ENCODE measurements around the gene CYP4F8.
A peak's percentile ranks its signal among the peaks of the same experiment; 100 is the strongest.

The CYP4F8 gene

DNA sequence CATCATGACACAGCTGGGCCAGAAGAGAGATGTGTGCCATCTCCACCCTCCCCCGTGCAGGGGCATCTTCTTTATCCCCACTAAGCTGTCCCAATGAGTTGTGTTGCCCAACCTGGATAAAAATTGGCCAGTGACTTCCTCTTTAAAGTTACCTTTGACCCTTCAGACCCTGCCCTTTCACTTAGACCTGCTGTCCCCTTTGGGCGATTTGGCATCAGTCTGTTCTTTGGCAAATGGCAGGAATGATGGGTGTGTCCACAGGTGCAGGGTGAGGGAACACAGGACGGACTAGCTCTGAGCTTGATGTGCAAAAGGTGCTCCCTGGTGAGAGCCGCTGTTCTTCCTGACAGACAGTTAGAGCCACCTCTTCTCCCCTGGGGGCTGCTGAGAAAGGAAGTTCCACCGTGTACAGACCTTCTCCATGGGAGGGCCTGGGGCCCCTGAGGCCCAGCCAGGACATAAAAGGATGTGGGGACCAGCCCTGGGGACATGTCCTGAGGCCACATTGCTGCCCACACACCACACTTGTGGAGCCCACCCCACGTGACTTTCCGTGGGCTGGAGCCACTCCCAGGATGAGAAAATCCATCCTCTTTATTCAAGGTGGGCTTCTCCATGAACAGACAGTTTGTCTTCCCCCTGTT, 1.7 kb downstream of the CYP4F8 start:
- DNase-seq = no peak

GRCh38 chr19:15618321-15618720, 3.3 kb downstream of the CYP4F8 start:
- DNase-seq = no peak

DNA sequence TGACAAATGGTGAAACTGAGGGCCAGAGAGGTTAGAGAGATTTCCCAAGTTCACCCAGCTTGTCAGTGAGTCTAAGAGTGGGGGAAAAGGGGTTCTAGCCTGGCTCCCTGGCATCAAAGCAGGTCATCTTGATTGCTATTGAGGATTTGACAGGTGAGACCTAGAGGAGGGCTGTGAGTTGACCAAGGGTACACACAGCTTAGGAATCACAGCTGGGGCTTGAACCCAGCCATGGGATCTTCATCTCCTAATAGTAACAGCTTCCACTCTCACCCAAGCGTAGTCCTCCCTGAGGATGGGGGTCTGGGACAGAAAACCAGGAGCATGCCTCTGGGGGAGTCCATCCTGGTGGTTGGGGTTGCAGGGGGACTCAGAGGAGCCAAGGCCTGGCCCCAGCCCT, 6.8 kb downstream of the CYP4F8 start:
- DNase-seq = no peak

GRCh38 chr19:15622991-15623390, 8.0 kb downstream of the CYP4F8 start:
- DNase-seq = no peak

- DNase-seq = no peak
Measured at GRCh38 chr19:15623711-15624318, 8.8 kb downstream of the CYP4F8 start.

DNA sequence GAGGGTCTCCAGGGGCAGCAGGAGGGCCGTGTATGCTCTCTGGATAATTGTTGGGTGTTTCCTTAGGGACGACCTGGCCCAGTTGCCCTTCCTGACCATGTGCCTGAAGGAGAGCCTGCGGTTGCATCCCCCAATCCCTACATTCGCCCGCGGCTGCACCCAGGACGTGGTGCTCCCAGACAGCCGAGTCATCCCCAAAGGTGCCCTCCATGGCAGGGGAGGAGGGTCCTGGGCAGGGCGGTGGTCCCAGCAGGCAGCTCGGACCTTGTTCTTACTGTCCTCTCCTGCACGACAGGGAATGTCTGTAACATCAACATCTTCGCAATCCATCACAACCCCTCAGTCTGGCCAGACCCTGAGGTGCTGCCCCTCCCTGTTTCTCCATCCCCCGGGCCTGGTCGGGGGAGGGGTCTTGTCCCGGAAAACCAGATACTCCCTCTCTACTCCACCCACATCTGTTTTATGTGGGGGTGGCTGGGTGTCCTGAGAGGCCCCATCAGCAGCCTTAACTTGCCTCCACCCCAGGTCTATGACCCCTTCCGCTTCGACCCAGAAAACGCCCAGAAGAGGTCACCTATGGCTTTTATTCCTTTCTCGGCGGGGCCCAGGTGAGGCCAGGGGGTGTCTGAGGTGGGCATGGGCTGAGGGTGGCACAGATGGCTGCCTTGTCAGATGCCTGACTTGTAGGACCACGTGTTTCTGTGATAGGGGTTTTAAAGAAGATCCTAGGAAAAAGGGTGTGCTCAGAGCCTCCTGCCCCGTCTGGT, 13.4 kb downstream of the CYP4F8 start:
- no peak for DNase-seq

DNA sequence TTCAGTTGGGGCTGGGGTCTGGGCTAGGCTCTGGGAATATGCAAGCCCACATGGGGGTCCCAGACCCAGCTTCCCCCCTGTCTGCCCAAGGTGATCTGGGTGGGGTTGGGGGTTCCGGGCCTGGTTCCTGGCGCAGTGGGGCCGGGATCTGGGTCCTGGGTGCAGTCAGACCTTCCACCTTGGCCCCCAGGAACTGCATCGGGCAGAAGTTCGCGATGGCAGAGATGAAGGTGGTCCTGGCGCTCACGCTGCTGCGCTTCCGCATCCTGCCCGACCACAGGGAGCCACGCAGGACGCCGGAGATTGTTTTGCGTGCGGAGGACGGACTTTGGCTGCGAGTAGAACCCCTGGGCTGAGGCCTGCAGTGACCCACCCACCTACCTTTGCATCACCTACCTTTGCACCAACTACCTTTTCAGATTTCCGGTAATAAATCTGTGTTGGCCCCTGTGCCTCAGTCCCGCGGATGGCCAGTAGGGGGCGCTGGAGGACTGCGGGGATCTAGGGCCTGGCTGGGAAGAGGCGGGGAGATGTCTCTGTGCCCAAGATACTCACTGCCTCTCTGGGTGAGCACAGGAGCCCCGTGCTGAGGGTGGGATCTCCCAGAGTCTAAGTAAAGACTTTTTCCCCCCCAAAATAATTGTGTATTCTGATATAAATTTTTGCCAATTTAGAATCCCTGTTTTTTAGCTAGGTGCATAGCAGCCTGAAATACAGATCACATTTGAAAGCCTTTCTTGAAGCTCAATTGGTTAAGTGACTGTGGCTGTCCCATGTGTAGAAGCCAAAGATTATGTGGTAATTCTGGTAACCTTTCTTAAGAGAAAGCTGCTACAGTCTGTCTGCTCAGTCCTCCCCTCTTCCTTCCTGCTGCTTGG, 14.2 kb downstream of the CYP4F8 start:
- DNase-seq = peak; percentile 82

DNA sequence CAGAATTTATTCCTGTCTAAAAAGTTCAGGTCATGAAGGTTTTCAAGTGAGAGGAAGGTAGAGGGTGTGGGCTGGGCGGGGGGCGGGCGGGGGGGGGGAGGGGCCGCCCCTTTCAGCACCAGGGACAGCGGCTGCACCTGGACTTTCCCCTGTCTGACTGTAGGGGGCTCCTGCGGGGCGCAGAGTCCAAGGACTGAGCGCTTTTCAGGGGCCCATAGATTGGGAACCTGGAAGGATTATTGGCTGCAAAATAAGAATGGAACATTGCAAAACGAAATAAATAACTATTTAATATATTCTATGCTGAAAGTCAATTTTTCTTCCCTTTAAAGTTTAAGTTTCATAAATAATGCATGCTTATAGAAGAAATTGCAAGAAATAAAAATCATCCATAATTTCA, 16.8 kb downstream of the CYP4F8 start:
- no peak for DNase-seq

DNA sequence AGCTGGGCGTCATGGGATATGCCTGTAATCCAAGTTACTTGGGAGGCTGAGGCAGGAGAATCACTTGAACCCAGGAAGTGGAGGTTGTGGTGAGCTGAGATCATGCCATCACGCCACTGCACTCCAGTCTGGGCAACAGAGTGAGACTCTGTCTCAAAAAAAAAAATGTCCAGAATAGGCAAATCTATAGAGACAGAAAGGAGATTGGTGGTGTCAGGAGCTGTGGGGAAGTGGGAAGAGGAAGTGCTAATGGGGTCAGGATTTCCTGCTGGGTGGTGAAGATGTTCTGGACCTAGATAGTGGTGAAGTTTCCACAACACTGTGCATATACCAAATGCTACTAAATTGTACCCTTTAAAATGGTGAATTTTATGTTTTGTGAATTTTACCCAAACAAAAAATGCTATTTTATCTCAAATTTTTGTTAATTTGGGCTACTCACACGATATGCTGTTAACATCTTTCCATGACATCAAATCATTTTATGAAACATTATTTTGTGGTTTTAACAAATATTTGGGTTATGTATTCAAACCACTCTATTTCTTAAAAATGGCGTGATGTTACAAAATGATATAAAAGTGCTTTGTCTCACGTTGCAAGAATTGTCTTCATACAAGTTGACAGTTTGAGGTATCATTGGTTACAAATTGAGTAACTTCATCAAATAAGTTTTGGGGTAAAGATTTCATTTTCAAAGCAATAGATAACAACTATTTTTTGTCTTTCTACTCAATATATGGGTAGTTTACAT, 18.2 kb downstream of the CYP4F8 start:
- no peak for DNase-seq

DNA sequence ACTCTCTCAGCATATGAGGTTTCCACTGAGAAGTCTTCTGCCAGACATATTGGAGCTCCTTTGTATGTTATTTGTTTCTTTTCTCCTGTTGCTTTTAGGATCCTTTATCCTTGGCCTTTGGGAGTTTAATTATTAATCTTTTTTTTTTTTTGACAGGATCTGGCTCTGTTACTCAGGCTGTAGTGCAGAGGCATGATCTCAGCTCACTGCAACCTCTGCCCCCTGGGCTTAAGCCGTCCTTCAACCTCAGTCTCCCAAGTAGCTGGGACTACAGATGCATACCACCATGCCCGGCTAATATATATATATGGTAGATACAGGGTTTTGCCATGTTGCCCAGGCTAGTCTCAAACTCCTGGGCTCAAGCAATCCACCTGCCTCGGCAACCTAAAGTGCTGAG, 19.1 kb downstream of the CYP4F8 start:
- DNase-seq = no peak

- no peak for DNase-seq
Measured at GRCh38 chr19:15635016-15635805, 20.2 kb downstream of the CYP4F8 start.

DNA sequence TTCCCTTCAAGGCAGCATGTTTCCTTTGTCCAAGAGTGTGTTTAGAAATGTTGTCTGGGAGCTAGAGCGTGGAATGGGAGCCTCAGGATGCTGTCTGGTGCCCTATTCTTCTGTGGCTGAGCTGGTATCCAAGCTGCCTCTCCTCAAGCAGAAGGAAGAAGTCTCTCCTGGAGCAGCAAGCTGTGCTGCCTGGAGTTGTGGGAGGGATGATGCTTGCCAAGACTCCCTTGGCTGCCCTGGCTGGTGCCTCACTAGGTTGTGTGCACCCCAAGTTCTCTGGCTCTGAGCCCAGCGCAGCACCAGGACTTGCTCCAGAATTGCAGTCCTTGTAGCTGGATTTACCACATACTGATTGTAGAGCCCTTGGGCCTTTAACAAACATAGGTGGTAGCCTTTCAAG, 21.0 kb downstream of the CYP4F8 start:
- no peak for DNase-seq

- no peak for DNase-seq
Measured at GRCh38 chr19:15639596-15639995, 24.6 kb downstream of the CYP4F8 start.

DNA sequence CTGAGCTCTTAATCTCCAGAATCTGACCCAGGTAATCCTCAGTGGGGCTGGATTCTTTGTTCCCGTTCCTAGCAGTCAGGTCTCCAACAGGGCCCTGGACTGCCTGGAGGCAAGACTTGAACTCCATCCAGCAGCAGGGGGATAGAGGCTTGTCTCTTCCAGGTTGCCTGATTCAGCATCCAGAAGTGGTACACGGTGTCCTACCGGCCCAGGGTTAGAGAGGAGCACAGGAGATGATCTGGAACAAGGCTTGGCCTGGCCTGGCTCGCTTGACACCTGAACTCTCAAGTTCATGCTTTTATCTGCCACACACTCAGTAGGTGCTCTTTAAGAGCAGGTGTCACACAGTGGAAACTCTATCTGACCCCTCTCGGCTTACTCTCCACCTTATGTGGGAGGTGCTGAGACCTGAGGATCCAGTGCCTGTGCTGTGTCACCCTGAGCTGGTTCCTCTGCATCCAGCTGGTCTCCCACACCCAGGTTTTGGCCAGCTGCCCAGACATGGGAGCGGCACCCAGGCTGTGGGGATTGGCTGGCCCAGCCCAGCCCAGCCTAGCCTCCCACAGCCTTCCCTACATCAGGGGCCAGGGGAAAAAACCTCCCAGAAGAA, 25.4 kb downstream of the CYP4F8 start, which contains the start of gene CYP4F3:
CYP4F3 (plus strand) TSS at position 604 of the 610 bp plus-strand sequence. CDS start 519 bp downstream, outside the sequence.
- DNase-seq = no peak

DNA sequence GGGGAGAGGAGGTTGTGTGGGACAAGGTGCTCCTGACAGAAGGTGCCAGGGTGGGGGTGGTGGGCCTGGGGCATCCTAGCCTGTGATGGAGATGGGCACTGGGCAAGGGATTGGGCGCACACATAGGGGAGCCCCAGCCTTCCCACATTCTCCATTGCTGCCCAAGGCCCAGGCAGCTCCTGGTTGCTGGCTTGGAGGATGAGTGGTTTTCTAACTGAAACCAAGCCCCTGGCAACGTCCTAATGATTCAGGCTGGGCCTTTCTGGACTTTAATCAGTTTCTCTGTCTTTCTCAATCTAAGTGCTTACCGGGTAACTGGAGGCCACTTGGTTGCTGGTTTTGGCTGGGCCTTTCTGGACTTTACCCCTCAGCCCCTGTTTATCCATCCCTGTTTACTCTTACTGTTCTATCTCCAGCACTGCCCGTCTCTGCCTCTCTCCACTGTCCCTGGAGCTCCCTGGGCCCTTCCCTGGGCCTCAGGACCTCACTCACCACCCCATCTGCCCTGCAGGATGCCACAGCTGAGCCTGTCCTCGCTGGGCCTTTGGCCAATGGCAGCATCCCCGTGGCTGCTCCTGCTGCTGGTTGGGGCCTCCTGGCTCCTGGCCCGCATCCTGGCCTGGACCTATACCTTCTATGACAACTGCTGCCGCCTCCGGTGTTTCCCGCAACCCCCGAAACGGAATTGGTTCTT, 26.0 kb downstream of the CYP4F8 start:
- no peak for DNase-seq

DNA sequence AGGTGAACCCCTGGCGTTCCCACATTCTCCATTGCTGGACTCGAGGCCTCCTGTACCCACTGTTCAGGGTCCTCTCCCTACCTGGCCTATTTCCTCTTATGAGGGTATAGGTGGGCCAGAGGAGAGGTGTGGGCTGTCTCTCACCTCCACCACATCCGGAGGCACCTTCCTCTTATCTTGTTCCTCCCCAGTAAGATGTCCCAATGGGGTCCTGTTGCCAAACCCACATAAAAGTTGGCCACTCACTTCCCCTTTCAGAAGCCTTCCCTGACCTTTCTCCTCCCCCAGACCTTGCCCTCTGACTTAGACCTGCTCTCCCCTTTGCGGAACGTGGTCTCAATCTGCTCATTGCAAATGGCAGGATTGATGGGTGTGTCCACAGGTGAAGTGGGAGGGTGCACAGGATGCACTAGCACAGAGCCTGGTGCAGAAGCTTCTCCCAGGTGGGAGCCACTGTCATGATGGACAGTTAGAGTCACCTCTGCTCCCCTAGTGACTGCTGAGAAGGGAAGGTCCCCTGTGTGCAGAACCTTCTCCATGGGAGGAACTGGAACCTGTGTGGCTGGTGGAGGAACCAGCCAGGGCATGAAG, 27.0 kb downstream of the CYP4F8 start:
- DNase-seq = no peak

- DNase-seq = no peak
Measured at GRCh38 chr19:15642807-15643206, 27.8 kb downstream of the CYP4F8 start.

GRCh38 chr19:15643387-15643786, 28.4 kb downstream of the CYP4F8 start:
- DNase-seq = no peak

DNA sequence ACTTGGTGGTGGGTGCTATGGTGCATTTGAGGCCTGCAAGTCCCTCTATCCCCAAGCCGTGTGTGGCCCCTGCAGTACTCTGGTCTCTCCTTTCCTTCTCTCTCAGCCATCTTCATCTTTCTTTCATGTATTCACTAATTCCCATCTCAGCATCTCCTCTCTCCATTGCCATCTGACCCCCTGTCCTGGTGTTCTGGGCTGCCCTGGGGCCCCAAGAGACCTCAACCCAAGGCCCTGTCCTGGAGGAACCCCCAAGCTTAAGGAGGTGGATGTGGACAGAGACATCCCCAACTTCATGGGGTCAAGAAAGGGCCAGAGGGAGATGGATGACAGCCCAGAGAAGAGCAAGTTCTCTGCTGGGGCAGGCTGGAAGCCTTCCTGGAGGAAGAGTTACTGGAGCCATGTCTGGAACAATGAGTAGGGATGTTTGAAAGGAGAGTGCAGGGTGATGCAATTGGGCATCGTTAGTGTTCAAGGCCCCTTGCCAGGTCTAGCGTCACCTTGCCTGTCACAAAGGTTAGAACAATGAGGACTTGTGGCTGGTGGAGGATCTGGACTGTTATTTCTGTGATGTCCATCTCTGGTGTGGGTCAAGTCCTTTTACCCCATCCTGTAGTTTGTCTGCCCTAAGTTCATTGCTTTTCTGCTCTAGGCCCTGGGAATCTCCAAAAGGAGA, 29.2 kb downstream of the CYP4F8 start:
- DNase-seq = no peak
